K562 (cell line): Measurements from ENCODE around the gene SLC29A3.

Experiments
- CEBPZ ChIP-seq: fragments of 150-350 bp; IDR thresholded peaks from 2 replicates; pipeline ENCODE4 v1.6.1; 2014; ENCODE audit warnings: low read depth, mild to moderate bottlenecking, low read length, borderline replicate concordance
- PRDM10 ChIP-seq: fragments of 450-650 bp; IDR thresholded peaks from 2 replicates; pipeline ENCODE4 v1.6.1; 2018; ENCODE audit not compliant: partially characterized antibody

- TF ChIP-seq CEBPZ (no peak), PRDM10 (no peak)
These were observed 25.5 kb upstream of the SLC29A3 start for GRCh38 chr10:71293446-71294084.
